Stimulated activated CD4-positive, alpha-beta T cell treated with anti-CD3 and anti-CD28 coated beads, TNF-alpha, amount 100 ng/mL, for 1 hour (primary cell): ENCODE measurements around the gene ZNF223.

Experiments
- DNase-seq, 3 donors: peaks; one replicate each; pipeline ENCODE4 v3.0.0-alpha.2; 2020; ENCODE audit warnings: low read depth in 3 of 3, low spot score in 1 of 3

The ZNF223 gene

DNA sequence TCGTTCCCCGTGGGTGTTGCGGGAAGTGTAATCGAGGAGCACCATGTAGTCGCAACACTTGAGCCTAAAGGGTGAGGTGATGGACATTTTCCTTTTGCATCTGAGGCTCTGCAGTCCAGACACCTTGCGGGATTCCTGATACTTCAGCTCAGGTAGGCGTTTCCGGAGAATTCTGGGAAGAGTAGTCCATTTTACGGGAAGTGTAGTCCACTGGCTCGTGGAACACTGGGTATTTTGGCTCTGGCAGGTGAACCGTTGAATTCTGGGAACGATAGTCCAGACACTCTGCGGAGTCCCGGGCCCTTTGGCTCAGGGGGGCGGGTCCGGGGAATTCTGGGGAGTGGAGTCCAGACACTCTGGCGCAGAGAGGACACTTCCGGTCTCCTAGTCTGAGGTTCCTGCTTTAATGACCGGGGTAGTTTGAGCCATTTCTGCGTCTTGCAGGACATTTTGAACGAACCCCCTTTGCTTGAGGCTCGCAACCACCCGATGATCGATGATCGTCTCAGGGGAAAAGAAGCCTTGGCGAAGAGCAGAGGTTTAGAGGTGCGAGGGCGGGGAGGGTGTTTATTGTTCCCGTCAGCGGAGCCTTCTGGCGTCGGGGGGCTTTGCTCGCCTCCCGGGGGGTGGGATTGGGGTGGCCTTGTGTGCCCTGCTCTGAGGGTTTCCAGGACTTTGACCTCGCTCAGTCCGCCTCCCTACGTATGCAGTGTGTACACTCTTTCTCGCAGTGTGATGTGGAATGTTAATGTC lies at the start of gene ZNF223:
Gene ZNF223, plus strand, starts transcription at position 387 of the 753 bp plus-strand sequence. CDS start 3,141 bp downstream, outside the sequence.
- peak; percentile 18 to 57 (median 22) for DNase-seq

DNA sequence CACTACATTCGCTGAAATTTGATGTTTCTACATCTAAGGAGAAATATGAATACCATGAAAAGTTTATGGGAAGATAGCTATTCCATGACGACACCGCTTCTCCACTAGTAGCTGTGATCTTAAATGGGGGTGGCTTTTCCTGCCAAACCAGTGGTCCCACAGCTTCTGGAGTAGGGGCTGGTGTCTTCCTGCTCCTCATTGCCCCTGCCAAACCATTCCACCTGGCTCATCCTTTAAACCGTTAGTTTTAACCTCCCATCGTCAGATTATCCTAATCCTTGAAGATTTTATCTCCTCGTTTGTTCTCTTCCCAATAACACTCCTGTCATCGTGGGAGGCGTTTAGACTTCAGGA lies 49.6 kb upstream of the ZNF223 start:
- no peak for DNase-seq

DNA sequence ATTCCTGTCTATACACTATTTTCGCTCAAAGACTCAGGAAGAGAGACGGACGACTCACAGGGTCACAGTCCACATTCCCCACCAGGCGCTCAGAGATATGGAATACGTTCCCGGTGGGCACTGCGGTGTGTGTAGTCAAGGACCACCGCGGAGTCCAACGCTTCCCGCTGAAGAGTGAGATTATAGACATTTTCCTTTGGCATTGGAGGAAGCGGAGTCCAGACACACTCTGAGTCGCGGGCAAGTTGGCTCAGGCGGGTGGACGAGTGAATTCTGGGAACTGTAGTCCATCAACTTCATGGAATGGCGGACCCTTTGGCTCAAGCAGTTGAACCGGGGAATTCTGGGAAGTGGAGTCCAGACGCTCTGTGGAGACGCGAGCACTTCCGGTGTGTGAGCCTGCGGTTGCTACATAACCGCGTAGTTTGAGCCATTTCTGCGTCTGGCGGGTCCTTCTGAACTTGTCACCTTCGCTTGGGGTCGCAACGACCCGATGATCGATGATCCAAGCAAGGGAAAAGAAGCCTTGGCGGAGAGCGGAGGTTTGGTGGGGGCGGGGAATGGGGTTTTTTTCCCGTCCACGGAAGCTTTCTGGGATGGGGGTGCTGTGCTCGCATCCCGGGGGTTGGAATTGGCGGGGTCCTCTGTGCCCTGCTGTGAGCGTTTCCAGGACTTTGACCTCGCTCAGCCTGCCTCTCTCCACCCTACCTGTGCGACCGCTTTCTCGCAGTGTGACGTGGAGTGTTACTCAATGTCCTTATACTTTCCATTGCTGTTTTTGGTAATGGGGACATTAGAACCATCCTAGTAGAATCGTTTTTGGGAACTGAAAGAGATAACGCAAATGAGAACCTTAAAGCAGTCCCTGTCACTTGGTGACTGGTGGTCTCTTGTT lies 49.0 kb upstream of the ZNF223 start, which contains the start of gene ZNF230:
Gene ZNF230, plus strand, starts transcription at position 392 of the 895 bp plus-strand sequence. CDS start 4,122 bp downstream, outside the sequence.
- DNase-seq = peak; percentile 53 to 70 (median 64)

DNA sequence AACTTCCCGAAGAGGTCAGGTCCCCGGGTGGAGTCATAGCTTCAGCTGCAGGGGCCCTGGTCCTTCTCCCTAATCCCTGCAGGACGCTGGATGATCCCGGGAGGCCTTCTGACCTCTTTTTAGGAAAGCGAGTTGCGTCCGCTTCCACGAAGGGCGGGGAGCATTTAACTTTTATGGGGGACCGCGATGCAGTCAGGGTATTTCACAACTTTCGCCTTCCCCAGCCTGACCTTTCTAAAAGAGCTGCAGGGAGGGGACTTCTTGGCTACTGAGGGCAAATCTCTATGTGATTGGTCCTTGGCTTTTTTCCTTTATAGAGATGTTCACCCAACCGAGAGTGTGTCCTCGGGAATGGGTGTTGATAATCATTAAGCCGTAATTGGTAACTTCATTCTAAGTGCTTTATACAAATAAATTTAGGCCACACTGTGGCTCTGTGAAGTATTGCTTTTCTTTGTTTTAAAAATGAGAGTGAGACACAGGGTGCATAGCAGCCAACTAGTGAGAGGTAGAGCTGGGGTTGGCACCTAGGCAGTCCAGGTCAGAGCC lies 48.3 kb upstream of the ZNF223 start:
- no peak for DNase-seq

DNA sequence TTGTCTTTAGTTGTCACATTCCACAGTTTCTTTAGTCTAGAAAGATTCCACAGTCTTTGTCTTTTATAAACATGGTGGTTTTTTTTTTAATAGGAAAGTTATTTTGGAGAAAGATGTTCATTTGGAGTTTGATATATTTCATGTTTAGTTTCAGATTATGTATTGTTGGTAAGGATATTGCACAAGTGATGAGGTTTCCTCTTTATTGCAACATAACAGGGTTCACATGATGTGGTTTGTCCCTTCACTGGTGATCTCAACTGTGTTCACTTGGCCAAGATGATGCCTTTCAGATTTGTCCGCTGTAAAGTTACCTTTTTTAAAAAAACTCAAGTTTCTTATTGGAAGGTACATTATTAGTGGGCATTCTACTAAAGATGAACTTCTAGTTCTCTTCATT lies 45.9 kb upstream of the ZNF223 start:
- DNase-seq = no peak

DNA sequence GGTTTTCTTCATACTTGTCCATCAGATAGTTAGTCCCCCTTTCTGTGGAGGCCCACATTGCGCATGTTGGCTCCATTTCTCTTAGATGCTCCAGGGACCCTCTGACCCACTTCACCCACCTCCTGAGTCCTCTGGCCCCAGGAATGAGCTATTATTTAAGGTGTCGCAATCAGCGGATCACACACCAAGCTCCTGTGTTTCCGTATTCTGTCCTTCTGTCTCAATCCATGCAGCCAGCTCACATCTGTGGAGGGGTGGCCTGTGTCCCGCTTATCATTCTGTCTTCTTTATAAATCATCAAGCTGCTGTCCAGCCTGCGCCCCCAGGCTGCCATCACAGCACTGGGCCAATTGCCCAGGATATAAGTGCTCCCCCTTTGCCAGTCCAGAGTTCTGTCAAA lies 44.4 kb upstream of the ZNF223 start:
- no peak for DNase-seq

DNA sequence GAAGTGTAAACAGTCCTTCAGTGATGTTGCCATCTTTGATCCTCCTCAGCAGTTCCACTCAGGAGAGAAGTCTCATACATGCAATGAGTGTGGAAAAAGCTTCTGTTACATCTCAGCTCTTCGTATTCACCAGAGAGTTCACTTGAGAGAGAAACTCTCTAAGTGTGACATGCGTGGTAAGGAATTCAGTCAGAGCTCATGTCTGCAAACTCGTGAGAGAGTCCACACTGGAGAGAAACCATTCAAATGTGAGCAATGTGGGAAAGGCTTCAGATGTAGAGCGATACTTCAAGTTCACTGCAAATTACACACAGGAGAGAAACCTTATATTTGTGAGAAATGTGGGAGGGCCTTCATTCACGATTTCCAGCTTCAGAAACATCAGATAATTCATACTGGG lies 41.4 kb upstream of the ZNF223 start:
- no peak for DNase-seq

DNA sequence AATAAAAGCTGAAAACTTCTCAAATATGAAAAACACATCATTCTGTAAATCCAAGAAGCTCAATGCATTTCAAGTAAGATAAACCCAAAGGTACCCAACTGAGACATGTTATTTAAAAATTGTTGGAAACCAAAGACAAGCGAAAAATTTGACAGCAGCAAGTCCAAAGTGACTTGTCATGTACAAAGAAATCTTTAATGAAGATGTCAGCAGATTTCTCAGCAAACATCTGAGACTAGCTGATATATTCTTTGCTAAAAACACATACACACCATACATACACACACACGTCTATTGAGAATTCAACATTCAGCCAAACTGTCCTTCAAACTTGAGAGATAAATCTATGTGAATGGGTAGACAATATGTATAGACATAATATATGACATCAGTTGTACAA lies 32.3 kb upstream of the ZNF223 start:
- DNase-seq = no peak

DNA sequence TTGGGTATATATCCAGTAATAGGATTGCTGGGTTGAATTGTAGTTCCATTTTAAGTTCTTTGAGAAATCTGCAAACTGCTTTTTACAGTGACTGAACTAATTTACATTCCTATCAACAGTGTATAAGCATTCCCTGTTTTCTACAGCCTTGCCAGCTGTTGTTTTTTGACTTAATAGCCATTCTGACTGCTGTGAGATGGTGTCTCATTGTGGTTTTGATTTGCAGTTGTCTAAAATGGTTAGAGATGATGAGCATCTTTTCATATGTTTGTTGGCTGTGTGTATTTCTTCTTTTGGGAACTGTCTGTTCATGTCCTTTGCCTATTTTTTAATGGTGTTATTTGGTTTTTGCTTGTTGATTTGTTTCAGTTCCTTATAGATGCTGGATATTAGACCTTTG lies 30.6 kb upstream of the ZNF223 start:
- DNase-seq = no peak

DNA sequence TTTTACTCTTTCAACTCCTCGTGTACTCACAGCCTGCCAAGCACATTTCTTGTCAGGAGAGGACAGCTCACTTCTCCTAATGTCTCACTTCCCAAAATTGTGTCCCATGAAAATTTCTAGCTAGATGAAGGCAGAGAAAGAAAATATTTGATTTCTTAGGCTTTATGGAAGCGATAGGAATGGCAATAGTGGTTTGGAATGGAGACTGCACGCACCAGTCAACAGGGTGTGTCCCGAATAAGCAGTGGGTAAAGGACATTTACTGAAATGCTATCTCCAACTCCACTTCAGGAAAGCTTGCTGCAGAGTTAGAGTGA lies 27.0 kb upstream of the ZNF223 start:
- no peak for DNase-seq

DNA sequence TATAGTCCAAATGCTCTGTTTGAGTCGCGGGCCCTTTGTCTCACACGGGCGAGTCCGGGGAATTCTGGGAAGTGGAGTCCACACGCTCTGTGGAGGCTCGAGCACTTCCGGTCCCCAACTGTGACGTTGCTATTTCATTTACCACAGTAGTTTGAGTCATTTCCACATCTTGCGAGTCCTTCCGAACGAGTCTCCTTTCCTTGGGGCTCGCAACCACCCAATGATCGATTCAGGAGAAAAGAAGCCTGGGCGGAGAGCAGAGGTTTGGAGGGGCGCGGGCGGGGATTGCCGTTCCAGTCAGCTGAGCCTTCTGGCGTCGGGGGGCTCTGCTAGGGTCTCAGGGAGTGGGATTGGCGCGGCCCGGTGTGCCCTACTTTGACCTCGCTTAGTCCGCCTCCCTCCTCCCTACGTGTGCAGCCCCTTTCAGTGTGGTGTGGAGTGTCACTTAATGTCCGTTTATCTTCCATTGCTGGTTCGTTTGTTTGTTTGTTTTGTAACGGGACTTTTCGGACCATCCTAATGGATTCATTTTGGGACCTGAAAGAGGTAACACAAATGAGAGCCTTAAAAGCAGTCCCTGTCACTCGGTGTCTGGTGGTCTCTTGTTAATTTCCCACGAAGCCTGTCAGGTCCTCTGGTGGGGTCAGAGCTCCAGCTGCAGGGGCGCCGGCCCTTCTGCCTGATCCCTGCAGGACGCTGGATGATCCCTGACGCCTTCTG lies 26.5 kb upstream of the ZNF223 start, which contains the start of gene ZNF222:
Gene ZNF222, plus strand, starts transcription at position 163 of the 720 bp plus-strand sequence. Its CDS starts 58 bp downstream, at position 221.
- DNase-seq = peak; percentile 37 to 56 (median 52)

DNA sequence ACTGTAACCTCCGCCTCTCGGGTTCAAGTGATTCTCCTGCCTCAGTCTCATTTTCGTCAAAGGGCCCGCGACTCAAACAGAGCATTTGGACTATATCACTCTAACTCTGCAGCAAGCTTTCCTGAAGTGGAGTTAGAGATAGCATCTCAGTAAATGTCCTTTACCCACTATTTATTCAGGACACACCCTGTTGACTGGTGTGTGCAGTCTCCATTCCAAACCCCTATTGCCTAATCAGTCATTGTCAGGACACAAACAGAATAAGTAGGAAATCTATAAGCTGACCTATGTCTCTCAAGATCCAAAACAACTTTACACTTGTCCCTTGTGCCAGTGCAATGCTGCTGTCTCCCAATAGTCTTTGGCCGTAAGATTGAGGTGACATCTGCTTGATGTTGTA lies 25.2 kb upstream of the ZNF223 start:
- no peak for DNase-seq

DNA sequence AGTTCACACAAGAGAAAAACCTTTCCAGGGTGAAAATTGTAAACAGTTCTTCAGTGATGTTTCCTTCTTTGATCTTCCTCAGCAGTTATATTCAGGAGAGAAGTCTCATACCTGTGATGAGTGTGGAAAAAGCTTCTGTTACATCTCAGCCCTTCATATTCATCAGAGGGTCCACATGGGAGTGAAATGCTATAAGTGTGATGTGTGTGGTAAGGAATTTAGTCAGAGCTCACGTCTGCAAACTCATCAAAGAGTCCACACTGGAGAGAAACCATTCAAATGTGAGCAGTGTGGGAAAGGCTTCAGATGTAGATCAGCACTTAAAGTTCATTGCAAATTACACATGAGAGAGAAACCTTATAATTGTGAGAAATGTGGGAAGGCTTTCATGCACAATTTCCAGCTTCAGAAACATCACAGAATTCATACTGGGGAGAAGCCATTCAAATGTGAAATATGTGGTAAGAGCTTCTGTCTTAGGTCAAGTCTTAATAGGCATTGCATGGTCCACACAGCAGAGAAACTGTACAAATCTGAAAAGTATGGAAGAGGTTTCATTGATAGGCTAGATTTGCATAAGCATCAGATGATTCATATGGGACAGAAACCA lies 19.7 kb upstream of the ZNF223 start:
- DNase-seq = no peak

DNA sequence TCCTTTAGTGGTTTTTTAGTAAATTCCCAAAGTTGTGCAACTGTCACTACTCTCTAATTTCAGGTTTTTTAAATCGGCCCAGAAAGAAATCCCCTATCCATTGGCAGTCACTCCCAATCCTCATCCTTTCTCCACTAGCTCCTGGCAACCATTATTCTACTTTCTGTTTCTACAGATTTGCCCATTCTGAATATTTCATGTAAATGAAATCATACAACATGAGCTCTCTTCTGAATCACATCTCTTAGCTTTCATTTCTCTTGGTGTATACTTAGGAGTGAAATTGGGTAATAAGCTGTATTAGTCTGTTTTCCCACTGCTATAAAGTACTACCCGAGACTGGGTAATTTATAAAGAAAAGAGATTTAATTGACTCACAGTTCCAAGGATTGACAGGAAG lies 9.7 kb upstream of the ZNF223 start:
- no peak for DNase-seq

DNA sequence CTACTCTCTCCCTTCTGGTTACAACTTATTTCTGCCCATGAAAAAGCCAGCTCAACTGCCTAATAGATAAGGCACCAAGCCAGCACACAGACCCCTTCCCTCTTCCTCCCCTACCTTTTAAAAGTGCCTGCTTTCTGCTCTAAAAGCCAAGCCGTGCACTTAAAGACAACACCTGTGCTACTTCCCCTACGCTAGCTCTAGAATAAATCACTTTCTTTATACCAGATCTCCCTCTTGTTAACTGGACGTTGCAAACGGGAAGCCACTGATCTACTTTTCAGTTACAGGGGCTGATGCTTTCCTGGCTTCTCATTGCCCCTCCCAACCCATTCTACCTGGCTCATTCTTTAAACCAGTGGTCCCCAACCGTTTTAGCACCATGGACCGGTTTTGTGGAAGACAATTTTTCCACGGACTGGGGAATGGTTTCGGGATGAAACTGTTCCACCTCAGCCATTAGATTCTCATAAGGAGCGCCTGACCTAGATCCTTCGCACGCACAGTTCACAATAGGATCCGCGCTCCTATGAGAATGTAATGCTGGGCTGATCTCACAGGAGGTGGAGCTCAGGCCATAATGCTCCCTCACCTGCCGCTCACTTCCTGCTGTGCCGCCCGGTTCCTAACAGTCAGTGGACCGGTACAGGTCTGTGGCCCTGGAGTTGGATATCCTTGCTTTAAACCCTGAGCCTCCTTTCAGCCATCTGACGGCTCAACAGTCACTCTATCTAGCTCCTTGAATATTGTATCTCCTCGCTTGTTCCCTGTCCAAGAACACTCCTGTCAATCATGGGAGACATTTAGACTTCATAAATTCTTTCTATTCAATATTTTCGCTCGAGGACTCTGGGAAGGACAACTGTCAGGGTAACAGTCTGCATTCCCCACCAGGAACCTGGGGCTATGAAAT lies 841 bp upstream of the ZNF223 start:
- no peak for DNase-seq

DNA sequence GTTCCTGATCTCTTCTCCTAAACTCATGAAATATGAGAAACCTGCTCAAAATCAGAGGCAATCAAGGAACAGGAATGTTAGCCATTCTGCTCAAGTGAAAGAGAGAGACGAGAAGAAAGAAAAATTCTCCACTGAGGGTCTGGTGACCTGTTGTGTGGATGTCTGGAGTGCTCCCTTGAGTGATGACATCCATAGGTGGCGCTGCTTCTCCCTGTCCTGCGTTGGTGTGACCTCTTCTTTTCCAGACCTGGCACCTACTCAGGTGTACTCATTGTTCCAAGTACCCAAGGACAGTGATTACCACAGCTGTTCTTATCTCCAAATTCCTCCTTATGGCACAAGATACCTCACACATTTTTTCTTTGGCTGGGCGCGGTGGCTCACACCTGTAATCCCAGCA lies 4.0 kb downstream of the ZNF223 start:
- DNase-seq = no peak

DNA sequence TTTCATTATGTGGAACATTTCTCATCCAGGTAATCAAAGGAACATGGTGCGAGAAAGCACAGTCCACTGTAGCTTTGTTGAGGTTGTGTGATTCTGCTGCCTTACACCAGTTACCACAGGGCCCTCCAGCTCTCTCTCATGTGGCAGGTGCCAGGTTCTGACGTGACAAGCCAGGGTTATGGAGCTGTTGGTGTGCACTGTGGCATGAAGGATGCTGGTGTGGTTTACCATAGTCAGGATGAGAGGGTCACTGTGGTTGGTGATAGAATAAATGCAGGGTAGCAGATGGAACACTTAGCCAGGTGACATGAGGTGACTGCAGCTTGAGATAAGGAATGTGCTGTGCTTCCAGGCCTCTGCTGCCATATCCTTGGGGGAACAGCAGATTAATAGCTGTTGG lies 7.4 kb downstream of the ZNF223 start:
- DNase-seq = no peak

DNA sequence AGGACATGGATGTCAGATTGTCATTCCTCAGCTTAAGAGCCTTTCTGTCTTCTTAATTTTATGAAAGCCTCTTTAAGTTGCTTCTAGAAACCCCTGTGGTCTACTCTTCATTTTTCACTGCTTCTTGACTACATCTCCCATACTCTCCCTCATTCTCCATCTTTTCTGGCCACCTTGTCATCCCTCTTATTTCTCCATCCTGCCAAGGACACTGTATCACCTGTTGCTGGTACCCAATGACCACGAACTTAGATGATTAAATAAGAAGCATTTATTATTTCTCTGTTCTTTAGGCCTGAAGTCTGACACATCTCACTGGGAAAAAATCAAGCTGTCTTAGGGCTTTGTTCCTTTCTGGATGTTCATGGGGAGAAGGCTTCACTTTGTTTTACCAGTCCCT lies 9.2 kb downstream of the ZNF223 start:
- DNase-seq = no peak

DNA sequence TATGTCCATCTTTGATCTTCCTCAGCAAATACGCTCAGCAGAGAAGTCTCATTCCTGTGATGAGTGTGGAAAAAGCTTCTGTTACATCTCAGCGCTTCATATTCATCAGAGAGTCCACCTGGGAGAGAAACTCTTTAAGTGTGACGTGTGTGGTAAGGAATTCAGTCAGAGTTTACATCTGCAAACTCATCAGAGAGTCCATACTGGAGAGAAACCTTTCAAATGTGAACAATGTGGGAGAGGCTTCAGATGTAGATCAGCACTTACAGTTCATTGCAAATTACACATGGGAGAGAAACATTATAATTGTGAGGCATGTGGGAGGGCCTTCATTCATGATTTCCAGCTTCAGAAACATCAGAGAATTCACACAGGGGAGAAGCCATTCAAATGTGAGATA lies 14.5 kb downstream of the ZNF223 start:
- DNase-seq = no peak

DNA sequence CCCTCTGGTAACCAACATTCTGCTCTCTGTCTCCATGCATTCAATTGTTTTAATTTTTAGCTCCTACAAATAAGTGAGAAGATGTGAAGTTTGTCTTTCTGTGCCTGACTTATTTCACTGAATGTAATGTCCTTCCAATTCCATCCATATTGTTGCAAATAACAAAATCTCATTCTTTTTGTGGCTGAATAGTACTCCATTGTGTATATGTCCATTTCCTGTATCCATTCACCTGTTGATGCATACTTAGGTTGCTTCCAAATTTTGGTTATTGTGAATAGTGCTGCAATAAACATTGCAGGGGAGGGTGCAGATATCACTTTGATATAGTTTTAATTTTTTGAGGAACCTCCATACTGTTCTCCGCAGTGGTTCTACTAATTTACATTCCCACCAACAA lies 17.6 kb downstream of the ZNF223 start:
- DNase-seq = no peak
